K562 (cell line): Measurements from ENCODE around the gene UGT1A5. TPM values are rescaled to one million over a fixed set of nuclear protein-coding genes. Genes with fewer than 3 reads are reported as not detected.

Experiments
- CBFA2T3 ChIP-seq: fragments of 450-650 bp; IDR thresholded peaks from 2 replicates; pipeline ENCODE4 v1.6.1; 2017
- KLF16 ChIP-seq: IDR thresholded peaks from 2 replicates; pipeline ENCODE4 v1.6.1; 2016; ENCODE audit warnings: antibody characterized with exemption
- NEUROD1 ChIP-seq: fragments of 150-350 bp; IDR thresholded peaks from 2 replicates; pipeline ENCODE4 v1.6.1; 2014; ENCODE audit warnings: borderline replicate concordance, low read length, low read depth; ENCODE audit not compliant: partially characterized antibody
- REST ChIP-seq, 2 experiments: fragments of 450-650 bp; formaldehyde crosslinking in 1 of 2; IDR thresholded peaks; 2 replicates each; pipeline versions ENCODE4 v1.4.0 to v1.6.1; 2014 to 2020; ENCODE audit warnings: mild to moderate bottlenecking in 2 of 2, borderline replicate concordance in 1 of 2, low read depth in 1 of 2
- ZNF699 ChIP-seq: fragments of 250-450 bp; sonication (Bioruptor Pico); IDR thresholded peaks from 2 replicates; pipeline ENCODE4 v1.8.0; 2021; ENCODE audit warnings: mild to moderate bottlenecking, moderate library complexity; ENCODE audit not compliant: insufficient replicate concordance
- polyA plus RNA-seq, 8 experiments: library from polyadenylated mRNA; depleted of rRNA in 4 of 8; stranded (reverse) in 5 of 8; unstranded in 3 of 8; fragments of >200 nt; fragmentation: Nextera tagmentation in 2 of 8; fragmentation: Illumina TruSeq in 1 of 8; extraction: Ambion mirVana in 2 of 8; extraction: Trizol in 1 of 8; gene quantifications; 2 replicates each; pipeline versions ENCODE4 v1.2.1 to v1.2.3, GENCODE V29; 2011 to 2014; ENCODE audit warnings: inconsistent platforms in 1 of 8, missing spikeins in 1 of 8
- total RNA-seq, 7 experiments: library from RNA; depleted of rRNA in 6 of 7; stranded (reverse); fragments of >200 nt in 6 of 7; fragmentation: Illumina TruSeq in 2 of 7; extraction: Trizol in 2 of 7; gene quantifications; 2 replicates each; pipeline versions ENCODE4 v1.2.1 to v1.2.3, GENCODE V29; 2011 to 2021; ENCODE audit warnings: low replicate concordance in 1 of 7

UGT1A5 gene
- total and polyA plus RNA-seq, 9 of the 15 experiments (the other 6 are each of a cell fraction or from before 2014, with no cell fraction given) = not detected

- no peak for TF ChIP-seq NEUROD1
- no peak for TF ChIP-seq ZNF699 (CRISPR knock-in tag)
- TF ChIP-seq CBFA2T3 = no peak
- no peak for TF ChIP-seq KLF16
- TF ChIP-seq REST (IDR thresholded peaks at IDR 0.05; ENCODE audit: borderline replicate concordance) = no peak
- no peak for TF ChIP-seq REST (CRISPR knock-in tag; IDR thresholded peaks at IDR 0.05; ENCODE audit: low read depth)
These were observed 99.0 kb downstream of the UGT1A5 start (continued) for GRCh38 chr2:233811732-233812131.
